Liver (tissue), 3 donors: ENCODE data around the gene C16orf86.

Experiments
- JUND ChIP-seq, 2 donors: IDR thresholded peaks; 2 replicates each; pipeline ENCODE4 v1.6.1; 2016; ENCODE audit warnings: antibody characterized with exemption in 2 of 2
- RAD21 ChIP-seq, 2 donors: IDR thresholded peaks; 2 replicates each; pipeline ENCODE4 v1.6.1; 2016; ENCODE audit warnings: antibody characterized with exemption in 2 of 2, mild to moderate bottlenecking in 2 of 2
- SP1 ChIP-seq: IDR thresholded peaks from 2 replicates; pipeline ENCODE4 v1.6.1; 2018; ENCODE audit warnings: antibody characterized with exemption, mild to moderate bottlenecking
- TAF1 ChIP-seq: conservative IDR thresholded peaks from 2 replicates; pipeline ENCODE4 v1.6.1; 2016; ENCODE audit warnings: antibody characterized with exemption, mild to moderate bottlenecking
- TF ChIP-seq, protein P1 (sequence below): fragments of 150-350 bp; IDR thresholded peaks from 2 replicates; pipeline ENCODE4 v1.5.1; 2017; ENCODE audit warnings: improper control_type of control experiment, low read depth, low read length; ENCODE audit not compliant: missing input control
- TF ChIP-seq, protein P2 (sequence below): IDR thresholded peaks from 2 replicates; pipeline ENCODE4 v1.6.1; 2016; ENCODE audit warnings: antibody characterized with exemption
- TF ChIP-seq, protein P3 (sequence below): IDR thresholded peaks from 2 replicates; pipeline ENCODE4 v1.6.1; 2016; ENCODE audit warnings: antibody characterized with exemption
- TF ChIP-seq, protein P4 (sequence below): IDR thresholded peaks from 2 replicates; pipeline ENCODE4 v1.6.1; 2016; ENCODE audit warnings: antibody characterized with exemption, mild to moderate bottlenecking
- donor health status: healthy.
- donor health status: healthy.

DNA sequence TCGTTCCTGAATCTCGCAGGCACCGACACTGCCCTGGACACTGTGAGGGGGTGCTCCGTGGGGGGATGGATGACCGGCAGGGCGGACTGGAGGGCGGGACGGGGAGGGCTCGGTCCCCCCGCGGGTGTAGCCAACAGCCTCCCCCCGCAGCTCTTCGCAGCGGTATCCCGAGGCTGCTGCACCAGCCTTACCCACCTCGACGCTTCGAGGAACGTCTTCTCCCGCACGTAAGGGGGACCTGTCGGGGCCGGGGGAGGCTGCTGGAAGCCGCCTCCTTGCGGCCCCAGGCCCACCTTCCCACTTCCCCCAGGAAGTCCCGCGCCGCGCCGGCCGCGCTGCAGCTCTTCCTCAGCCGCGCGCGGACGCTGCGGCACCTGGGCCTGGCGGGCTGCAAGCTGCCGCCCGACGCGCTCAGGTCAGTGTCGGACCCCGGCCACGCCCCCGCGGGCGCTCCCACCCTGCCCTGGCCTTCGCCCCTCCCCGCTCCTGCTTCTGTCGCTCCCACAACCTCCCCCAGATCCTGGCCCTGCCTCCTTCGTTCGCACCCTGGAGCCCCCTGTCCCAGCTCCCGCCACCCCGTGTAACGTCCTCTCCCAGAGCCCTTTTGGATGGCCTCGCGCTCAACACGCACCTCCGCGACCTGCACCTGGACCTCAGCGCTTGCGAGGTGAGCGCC, 18.4 kb upstream of the C16orf86 start:
- TF ChIP-seq, protein P1, sequence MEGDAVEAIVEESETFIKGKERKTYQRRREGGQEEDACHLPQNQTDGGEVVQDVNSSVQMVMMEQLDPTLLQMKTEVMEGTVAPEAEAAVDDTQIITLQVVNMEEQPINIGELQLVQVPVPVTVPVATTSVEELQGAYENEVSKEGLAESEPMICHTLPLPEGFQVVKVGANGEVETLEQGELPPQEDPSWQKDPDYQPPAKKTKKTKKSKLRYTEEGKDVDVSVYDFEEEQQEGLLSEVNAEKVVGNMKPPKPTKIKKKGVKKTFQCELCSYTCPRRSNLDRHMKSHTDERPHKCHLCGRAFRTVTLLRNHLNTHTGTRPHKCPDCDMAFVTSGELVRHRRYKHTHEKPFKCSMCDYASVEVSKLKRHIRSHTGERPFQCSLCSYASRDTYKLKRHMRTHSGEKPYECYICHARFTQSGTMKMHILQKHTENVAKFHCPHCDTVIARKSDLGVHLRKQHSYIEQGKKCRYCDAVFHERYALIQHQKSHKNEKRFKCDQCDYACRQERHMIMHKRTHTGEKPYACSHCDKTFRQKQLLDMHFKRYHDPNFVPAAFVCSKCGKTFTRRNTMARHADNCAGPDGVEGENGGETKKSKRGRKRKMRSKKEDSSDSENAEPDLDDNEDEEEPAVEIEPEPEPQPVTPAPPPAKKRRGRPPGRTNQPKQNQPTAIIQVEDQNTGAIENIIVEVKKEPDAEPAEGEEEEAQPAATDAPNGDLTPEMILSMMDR = no peak
- TF ChIP-seq, protein P2, sequence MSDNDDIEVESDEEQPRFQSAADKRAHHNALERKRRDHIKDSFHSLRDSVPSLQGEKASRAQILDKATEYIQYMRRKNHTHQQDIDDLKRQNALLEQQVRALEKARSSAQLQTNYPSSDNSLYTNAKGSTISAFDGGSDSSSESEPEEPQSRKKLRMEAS = no peak
- TF ChIP-seq RAD21 (IDR thresholded peaks at IDR 0.05) (no peak), JUND (IDR thresholded peaks at IDR 0.05) (no peak), SP1 (no peak), TAF1 (no peak)
- TF ChIP-seq, protein P3, sequence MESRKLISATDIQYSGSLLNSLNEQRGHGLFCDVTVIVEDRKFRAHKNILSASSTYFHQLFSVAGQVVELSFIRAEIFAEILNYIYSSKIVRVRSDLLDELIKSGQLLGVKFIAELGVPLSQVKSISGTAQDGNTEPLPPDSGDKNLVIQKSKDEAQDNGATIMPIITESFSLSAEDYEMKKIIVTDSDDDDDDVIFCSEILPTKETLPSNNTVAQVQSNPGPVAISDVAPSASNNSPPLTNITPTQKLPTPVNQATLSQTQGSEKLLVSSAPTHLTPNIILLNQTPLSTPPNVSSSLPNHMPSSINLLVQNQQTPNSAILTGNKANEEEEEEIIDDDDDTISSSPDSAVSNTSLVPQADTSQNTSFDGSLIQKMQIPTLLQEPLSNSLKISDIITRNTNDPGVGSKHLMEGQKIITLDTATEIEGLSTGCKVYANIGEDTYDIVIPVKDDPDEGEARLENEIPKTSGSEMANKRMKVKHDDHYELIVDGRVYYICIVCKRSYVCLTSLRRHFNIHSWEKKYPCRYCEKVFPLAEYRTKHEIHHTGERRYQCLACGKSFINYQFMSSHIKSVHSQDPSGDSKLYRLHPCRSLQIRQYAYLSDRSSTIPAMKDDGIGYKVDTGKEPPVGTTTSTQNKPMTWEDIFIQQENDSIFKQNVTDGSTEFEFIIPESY = no peak
- TF ChIP-seq, protein P4, sequence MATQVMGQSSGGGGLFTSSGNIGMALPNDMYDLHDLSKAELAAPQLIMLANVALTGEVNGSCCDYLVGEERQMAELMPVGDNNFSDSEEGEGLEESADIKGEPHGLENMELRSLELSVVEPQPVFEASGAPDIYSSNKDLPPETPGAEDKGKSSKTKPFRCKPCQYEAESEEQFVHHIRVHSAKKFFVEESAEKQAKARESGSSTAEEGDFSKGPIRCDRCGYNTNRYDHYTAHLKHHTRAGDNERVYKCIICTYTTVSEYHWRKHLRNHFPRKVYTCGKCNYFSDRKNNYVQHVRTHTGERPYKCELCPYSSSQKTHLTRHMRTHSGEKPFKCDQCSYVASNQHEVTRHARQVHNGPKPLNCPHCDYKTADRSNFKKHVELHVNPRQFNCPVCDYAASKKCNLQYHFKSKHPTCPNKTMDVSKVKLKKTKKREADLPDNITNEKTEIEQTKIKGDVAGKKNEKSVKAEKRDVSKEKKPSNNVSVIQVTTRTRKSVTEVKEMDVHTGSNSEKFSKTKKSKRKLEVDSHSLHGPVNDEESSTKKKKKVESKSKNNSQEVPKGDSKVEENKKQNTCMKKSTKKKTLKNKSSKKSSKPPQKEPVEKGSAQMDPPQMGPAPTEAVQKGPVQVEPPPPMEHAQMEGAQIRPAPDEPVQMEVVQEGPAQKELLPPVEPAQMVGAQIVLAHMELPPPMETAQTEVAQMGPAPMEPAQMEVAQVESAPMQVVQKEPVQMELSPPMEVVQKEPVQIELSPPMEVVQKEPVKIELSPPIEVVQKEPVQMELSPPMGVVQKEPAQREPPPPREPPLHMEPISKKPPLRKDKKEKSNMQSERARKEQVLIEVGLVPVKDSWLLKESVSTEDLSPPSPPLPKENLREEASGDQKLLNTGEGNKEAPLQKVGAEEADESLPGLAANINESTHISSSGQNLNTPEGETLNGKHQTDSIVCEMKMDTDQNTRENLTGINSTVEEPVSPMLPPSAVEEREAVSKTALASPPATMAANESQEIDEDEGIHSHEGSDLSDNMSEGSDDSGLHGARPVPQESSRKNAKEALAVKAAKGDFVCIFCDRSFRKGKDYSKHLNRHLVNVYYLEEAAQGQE = no peak
